Renal cortical epithelial cell (primary cell): ENCODE measurements around the gene OXLD1. TPM values are rescaled to one million over a fixed set of nuclear protein-coding genes. Genes with fewer than 3 reads are reported as not detected.
"Not testable (repeated sequence)": the region's sequence is repeated elsewhere in the genome, so short reads cannot be mapped to it uniquely, and the experiment has no call there.

ENCODE experiments used
- DNase-seq: peaks from one replicate; pipeline ENCODE4 v3.0.0-alpha.2; 2011; ENCODE audit warnings: low read depth
- total RNA-seq: library from RNA; depleted of rRNA; stranded (reverse); fragments of >200 nt; gene quantifications from 2 replicates; pipeline ENCODE4 v1.2.3, GENCODE V29; 2014

OXLD1 gene
- total RNA-seq, 1 donor from 2014 or later = 22.6 TPM

DNA sequence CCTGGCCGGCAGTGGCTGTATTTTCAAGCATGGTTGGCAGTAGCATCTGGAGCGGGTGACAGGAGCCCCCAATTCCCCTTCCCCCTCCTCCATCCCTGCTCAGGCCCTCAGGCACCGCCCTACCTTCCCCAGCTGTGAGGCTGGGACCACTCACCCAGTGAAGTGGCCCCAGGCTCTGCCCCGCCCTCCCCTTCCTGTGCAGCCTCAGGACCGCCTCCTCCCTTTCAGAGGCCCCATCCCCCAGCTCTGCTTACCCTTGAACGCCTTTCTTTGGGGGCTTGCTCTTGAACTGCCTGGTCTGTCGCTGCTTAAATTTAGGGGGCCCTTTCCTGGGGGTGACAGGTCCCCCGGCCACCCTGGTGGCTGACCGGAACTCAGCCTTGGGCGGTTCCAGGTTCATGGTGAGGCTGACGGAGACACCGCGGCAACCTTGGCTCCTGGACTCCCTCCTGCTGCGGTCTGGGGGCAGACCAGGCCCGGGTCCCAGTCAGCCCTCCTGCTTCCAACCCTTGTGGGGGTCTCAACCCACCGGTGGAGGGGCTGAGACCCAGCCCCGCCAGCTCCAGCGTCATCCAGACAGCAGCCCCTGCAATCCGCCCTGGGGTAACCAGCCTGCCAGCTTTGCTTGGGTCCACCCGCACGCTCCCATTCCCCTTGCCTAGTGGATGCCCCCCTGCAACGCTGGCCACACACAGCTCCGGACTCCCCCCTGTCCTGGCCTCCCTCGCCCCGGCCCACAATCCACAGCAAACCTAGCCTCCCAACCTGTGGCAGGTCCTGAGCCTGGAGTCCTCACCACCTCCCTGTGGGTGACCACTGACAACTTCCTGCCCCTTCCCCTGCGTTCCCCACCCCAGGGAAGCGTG, 13.3 kb downstream of the OXLD1 start:
- DNase-seq = no peak

DNA sequence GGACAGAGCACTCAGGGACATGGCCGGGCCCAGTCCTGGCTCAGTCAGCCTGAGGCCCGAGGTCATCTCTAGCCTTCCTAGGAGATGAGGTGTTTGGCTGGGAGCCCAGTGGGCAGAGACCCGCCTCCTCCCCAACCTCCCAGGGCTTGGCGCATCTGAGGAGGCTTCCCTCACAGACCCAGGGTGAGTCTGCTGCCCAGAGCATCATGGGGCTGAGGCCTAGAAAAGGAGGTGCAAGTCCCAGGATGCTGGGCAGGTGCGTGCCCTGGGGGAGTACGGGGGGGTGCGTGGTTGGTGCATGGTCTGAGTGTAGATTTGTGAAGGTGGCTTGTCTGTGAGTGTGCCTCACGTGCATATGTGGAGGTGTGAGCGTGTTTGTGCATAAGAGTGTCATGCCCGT, 14.7 kb downstream of the OXLD1 start:
- peak; percentile 77 for DNase-seq

DNA sequence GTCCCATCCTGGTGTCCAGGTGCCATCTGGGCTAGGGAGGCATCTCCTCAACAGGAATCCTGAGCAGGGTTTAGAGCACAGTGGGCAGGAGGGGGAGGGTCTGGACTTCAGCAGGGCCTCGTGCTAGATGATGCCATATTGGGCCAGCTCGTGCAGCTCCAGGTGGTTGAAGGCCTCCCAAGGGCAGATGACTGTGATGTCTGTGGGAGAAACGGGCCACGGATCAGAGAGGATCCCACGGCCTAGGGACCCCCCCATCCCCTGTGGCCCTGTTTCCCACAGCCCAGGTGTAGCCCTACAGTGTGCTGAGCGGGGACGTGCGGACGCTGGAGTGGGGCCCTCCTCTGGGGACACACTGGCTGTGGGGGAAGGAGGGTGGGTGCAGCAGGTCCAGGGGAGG, 15.5 kb downstream of the OXLD1 start:
- no peak for DNase-seq

DNA sequence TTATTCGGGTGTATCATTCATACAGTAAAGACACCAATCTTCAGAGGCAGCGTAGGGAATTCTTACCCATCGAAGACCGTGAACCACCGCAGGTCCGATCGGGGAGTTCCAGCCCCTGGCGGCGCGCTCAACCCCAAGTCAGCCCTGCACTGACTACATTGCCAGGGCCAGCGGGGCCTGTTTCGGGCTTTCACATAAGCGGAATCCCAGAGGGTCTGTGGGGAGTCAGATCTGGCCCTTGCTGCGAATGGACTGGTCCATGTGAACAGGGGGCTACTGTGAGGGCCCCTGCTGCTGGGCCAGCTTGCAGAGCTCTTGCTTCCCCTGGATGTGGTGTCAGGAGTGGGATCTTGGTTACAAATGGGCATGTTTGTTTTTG, 17.7 kb downstream of the OXLD1 start:
- DNase-seq = no peak

DNA sequence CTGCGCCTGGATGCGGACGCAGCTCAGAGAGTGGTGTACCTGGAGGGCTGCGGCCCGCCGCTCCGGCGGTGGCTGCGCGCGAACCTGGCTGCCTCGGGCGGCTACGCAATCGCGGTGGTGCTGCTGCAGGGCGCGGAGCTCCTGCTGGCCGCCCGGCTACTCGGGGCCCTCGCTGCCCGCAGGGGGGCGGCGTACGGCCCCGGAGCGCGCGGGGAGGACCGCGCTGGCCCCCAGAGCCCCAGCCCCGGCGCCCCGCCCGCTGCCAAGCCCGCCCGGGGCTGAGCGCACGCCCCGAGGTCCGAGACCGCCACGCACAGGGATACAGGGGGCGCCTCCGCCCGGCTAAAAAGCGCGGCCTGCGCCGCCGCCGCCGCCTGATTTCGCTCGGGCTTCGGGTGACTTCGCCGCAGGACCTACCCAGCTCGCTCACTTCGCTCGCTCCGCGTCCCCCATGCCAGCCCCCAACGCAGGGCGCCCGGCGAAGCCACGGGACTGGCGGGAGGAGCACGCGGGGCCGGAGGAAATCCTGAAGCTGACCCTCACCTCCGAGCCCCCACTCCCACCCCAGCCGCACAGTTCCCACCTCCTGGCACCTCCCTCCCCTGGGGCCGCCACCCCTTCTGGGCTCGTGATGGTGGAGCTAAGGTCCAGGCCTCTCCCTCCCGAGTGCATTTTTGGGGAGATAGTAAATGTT, 18.2 kb downstream of the OXLD1 start:
- DNase-seq = no peak

DNA sequence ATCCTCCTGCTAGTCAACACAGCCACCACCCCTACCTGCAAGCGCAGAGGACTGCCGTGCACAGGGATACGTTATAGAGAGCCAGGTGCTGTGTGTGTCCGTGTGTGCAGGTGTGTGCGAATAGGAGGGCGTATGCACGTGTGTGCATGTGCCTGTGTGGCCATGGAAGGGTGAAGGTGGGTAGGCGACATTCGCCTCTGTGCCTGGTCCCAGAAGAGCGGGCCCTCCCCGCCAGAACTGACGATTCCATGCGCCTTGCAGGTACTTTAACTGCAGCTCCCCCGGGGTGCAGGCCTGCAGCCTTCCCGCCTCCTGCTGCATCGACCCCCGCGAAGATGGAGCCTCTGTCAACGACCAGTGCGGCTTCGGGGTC, 18.8 kb downstream of the OXLD1 start:
- no peak for DNase-seq

DNA sequence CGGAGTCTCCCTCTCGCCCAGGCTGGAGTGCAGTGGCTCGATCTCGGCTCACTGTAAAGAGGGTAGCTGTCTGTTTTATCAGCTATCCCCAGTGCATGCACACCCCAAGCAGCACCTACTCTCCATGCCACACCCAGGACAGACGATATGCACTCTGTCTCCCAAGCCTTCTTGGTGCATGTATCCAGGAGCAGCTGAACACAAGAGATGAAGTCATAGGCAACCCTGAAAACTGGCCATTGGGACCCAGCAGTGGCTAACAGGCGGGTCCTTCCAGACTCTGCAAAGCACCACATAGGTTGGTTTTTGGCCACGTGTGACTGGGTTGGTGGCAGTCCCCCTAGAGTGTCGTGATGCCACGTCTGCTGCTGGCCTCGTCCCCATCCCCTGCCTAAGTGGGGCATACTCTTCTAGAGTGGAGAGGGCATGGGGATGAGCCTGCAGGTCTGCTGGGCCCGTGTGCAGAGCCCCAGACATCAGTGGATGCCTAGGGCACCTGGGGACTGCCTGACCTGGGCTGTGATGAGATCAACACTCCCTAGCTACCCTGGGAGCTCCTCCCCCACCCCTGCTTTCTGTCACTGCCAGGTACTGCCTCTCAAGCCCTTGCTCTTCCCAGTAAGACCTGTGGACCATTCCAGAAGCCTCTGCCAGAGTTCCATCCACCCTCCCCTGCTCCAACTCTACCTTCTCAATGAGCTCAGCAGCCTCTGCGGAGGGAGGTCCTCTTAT, 19.4 kb downstream of the OXLD1 start:
- no peak for DNase-seq

DNA sequence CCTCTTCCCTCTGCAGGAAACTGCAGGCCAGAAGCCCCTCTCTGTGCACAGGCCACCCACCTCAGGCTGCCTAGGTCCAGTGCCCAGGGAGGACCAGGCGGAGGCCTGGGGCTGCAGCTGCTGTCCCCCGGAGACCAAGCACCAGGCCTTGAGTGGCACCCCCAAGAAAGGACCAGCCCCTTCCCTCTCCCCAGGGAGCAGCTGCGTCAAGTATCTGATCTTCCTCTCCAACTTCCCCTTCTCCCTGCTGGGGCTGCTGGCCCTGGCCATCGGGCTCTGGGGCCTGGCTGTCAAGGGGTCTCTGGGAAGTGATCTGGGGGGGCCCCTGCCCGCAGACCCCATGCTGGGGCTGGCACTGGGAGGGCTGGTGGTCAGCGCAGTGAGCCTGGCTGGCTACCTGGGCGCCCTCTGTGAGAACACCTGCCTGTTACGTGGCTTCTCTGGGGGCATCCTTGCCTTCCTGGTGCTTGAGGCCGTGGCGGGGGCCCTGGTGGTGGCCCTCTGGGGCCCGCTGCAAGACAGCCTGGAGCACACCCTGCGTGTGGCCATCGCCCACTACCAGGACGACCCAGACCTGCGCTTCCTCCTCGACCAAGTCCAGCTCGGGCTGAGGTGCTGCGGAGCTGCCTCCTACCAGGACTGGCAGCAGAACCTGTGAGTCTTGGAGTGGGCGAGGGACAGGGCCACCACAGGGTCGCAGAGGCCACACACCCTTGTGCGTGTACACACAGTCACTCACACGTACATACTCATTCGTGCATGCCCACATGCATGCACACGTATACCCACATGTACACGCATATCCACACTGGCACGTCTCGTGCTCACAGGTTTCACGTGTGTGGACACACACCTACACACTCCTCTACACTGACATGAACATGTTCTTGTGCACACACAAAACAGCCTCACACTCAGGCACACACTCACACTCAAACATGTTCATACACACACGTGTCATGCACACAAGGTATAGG, 21.1 kb downstream of the OXLD1 start:
- DNase-seq = no peak

DNA sequence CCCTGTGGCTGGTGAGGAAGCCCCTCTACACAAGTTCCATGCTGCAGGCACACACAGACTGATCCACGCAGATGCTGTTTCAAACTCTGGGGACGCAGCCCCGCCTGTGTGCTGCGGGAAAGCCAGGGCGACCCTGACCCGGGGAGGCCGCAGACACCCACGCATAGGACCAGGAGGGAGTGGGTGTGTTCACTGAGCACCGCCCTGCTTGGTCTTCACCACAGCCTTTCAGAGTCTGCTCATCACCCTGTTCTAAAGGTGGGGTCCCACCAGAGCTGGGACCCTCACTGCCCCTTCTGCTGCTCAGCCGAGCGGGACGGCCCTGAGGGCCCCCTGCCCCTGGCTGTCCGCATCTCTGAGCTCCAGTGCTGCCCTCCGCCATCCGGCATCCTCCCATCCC, 21.9 kb downstream of the OXLD1 start:
- no peak for DNase-seq

DNA sequence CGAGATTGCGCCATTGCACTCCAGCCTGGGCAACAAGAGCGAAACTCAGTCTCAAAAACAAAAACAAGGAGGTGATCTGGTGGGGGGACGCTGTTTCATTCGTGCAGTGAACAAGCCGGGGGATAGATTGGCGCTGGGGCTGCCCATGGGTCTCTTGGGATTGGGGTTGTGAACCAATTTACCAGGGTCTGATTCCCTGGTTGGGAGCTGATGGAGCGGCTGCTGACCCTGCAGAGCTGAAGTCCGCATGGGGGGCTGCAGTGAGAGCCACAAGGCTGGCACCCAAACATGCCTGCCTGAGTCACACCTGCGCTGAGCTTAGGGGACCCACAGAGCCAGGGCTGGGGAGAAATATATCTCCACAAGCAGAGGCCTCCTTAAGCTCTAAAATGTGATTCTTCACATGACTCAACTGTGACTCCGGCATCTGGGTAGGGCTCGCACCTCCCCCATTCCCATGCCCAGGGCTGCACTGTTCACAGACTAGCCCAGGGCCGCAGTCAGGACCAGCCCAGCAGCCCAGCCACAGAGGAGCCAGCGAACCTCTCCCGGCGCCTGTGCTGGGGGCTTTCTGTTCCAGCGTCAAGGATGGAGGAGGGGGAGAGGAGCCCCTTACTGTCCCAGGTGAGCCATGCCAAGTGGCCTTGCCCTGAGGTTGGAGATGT, 24.4 kb downstream of the OXLD1 start:
- peak; percentile 39 for DNase-seq

DNA sequence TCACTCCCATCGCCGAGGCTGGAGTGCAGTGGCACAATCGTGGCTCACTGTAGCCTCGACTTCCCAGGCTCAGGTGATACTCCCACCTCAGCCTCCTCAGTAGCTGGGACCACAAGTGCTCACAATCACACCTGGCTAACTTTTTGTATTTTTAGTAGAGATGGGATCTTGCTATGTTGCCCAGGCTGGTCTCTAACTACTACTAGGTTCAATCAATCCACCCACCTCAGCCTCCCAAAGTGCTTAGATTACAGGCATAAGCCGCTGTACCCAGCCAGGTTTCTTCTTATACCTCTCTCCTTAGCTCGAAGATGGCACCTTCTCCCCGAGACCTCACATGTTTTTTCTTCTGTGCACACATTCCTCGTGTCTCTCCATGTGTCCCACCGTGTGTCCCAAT, 26.4 kb downstream of the OXLD1 start:
- no peak for DNase-seq

DNA sequence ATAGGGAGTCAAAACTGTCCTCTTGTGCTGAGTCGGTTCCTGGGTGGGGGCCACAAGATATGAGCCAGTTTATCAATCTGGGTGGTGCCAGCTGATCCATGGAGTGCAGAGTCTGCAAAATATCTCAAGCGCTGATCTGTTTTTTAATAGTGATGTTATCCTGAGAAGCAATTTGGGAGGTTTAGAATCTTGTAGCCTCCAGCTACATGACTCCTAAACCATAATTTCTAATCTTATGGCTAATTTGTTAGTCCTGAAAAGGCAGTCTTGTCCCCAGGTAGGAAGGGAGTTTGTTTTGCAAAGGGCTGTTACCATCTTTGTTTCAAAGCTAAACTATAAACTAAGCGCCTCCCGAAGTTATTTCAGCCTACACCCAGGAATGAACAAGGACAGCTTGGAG, 27.7 kb downstream of the OXLD1 start:
- no peak for DNase-seq

DNA sequence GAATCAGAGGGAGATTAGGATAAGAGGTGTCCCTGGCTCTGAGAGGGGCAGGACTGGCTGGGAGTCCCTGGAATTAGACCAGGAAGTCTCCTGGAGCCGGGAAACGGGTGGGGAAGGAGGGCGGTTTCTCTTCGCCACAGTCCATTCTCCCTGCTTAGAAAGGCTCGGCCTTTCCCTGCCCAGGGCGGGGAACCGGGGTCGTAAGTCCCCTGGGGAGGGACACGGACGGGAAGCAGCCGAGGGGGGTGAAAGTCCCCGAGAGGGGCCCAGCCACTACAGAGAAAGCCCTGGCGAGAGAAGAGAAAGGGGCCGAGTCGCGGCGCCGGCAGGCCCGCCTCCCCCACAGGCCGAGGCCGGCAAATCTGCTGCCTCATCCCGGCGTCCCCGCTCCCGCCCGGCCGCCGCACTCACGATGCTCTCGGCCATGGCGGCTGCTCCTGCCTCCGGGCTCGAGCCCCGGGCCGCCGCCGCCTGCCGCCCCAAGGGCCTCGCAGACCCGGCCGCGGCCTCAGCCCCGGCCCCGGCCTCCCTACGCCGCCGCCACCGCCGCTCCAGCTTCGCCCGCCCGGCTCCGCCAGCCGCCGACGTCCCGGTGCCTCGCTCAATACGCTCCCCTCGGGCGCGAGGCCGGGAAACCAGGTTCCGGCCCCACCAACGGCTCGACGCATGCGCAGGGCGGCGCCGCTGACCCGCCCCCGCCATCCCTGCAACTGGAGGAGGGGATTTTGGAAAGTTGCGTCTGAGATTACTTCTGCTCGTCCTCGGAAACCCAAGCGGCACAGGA, 29.7 kb downstream of the OXLD1 start, which contains the start of the genes NPLOC4 and TSPAN10:
Gene NPLOC4 (minus strand): TSS at position 608 of the 784 bp plus-strand sequence. CDS start 182 bp downstream, at position 426.
Gene TSPAN10 (plus strand): TSS at position 692 of the 784 bp plus-strand sequence. CDS start 5,217 bp downstream, outside the sequence.
- DNase-seq = peak; percentile 34

DNA sequence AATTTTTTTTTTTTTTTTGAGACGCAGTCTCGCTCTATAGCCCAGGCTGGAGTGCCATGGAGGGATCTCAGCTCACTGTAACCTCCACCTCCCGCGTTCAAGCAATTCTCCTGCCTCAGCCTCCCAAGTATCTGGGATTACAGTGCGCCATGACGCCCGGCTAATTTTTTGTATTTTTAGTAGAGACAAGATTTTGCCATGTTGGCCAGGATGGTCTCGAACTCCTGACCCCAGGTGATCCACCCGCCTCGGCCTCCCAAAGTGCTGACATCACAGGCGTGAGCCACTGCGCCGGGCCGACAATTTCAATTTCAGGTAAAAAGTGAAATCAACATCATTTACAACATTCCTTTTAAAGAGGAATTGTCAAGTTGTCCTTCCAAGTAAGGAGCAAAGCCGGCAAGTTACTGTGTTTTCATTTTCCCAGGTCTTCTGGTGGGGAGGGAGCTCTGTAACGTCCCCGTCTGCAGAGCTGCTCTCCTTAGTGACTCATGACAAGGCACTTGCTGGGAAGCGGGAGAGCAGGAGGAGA, 30.4 kb downstream of the OXLD1 start:
- DNase-seq = peak; percentile 57

DNA sequence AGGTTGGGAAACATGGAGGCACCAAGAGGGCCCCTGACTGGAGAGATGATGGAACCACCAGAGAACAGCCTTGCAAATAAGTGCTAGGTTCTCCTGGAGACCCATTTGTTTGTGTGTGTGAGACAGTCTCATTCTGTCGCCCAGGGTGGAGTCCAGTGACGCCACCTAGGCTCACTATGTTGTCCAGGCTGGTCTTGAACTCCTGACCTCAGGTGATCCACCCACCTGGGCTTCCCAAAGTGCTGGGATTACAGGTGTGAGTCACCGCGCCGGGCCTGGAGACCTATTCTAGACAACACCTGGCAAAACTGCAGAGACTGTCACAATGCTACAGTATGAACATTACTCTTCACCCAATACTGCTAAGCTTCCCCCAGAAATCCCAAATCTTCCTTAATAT, 31.0 kb downstream of the OXLD1 start:
- DNase-seq = no peak

DNA sequence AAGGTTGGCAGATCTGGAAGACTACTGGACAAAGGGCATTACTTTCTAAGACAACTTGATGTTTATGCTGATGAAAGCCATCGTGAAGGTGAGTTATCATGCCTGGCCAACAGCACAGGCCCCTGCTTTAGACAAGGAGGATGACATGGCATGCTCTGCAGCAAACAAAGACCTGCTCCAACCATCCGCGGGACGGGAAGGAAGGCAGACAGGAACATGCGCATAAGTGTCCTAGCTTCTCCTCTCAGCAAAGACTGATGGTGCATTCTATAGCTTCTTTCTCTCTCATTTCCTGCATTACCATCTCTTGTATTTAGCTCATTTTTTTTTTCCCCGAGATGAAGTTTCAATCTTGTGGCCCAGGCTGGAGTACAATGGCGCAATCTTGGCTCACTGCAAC, 34.9 kb downstream of the OXLD1 start:
- DNase-seq = no peak

DNA sequence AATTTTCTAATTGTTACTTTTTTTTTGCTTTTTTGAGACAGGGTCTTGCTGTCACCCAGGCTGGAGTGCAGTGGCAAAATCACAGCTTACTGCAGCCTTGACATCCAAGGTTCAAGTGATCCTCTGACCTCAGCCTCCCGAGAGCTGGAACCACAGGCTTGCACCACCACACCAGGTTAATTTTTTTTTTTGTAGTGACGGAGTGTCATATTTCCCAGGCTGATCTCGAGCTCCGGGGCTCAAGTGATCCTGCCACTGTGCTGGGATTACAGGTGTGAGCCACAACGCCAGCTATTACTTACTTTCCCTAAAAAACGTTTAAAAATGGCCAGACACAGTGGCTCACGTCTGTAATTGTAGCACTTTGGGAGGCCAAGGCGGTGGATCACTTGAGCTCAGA, 36.1 kb downstream of the OXLD1 start:
- no peak for DNase-seq

DNA sequence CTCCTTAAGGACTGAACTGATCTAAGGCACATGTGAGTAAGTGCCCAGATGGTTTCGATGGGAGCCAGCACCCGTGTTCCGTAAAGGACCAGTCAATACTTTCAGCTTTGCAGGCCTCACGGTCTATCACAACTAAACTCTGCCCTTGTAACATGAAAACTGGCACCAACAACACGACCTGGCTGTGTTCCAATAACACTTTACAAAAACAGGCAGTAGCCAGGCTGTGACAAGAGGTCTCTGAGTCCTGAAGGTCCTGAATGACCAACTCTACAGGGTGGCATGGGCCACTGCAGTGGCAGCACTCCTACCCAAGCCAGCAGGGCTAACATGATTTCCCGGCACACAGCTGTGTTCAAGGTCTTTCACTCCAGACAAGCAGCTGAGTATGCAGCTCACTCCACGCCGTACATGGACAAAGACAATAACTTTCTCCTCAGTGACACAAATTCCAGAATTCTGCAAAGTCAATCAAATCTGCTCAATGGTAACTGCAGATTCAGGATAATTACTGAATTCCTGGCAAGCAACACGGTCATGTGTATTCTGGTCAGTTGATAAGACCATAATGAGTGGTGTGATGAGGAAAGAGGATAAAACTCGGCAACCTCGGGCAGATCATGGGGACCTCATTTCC, 44.8 kb downstream of the OXLD1 start:
- no peak for DNase-seq

DNA sequence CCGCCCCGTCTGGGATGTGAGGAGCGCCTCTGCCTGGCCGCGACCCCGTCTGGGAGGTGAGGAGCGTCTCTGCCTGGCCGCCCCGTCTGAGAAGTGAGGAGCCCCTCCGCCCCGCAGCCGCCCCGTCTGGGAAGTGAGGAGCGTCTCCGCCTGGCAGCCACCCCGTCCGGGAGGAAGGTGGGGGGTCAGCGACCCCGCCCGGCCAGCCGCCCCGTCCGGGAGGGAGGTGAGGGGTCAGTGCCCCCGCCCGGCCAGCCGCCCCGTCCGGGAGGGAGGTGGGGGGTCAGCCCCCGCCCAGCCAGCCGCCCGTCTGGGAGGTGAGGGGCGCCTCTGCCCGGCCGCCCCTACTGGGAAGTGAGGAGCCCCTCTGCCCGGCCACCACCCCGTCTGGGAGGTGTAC, 48.1 kb downstream of the OXLD1 start:
- DNase-seq = not testable (repeated sequence)
